DND-41 (cell line): ENCODE results near the gene NUMA1.

ENCODE experiments used
- EZH2 ChIP-seq: IDR thresholded peaks from 3 replicates; pipeline ENCODE4 v1.6.1; 2012; ENCODE audit warnings: borderline replicate concordance, low read depth, mild to moderate bottlenecking, moderate library complexity, low read length, inconsistent platforms; ENCODE audit not compliant: severe bottlenecking
- TF ChIP-seq, protein P1 (sequence below): IDR thresholded peaks from 2 replicates; pipeline ENCODE4 v1.5.1; 2012; ENCODE audit warnings: borderline replicate concordance, low read length, moderate library complexity, mild to moderate bottlenecking; ENCODE audit not compliant: poor library complexity, severe bottlenecking; ENCODE audit errors: extremely low read depth

DNA sequence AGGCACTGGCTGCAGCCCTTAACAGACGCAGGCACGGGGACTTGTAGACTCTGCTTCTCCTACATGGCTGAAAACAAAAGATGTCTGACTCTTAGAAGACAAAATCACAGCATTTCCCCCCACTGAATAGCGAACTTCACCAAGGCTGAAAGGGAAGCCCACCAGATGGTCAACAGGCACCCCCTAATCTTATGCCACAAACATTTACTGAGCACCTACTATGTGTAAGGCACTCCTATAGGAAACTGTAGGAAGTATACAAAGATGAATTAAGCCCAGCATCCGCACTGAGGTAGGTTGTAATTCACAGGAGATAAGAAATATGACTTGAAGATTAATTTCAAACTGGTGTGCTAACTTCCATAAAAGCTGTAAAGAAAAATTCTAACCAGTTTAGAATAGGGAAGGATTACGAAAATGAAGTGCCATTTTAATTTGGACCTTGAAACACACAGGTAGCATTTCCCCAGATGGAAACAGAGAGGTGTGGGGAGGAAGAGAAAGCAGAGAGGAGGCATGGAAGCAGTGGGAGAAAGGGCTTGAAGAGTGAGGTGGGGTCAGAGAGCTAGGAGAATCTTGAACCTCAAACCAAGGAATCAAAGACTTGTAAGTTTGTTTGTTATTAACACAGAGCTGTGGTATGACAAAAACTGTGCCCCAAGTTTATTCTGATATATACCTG lies 38.1 kb downstream of the NUMA1 start:
- TF ChIP-seq, protein P1, sequence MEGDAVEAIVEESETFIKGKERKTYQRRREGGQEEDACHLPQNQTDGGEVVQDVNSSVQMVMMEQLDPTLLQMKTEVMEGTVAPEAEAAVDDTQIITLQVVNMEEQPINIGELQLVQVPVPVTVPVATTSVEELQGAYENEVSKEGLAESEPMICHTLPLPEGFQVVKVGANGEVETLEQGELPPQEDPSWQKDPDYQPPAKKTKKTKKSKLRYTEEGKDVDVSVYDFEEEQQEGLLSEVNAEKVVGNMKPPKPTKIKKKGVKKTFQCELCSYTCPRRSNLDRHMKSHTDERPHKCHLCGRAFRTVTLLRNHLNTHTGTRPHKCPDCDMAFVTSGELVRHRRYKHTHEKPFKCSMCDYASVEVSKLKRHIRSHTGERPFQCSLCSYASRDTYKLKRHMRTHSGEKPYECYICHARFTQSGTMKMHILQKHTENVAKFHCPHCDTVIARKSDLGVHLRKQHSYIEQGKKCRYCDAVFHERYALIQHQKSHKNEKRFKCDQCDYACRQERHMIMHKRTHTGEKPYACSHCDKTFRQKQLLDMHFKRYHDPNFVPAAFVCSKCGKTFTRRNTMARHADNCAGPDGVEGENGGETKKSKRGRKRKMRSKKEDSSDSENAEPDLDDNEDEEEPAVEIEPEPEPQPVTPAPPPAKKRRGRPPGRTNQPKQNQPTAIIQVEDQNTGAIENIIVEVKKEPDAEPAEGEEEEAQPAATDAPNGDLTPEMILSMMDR: no peak
- TF ChIP-seq EZH2: no peak
